Measurements from ENCODE around the gene SPOCK2. TPM values are rescaled to one million over a fixed set of nuclear protein-coding genes. Genes with fewer than 3 reads are reported as not detected.

Gene SPOCK2
- total and polyA plus RNA-seq, 8 donors = 4.5 to 107 (median 8.7) TPM

- Histone ChIP-seq H3K36me3 (peaks cover 0 to 6% of the 10 kb centered on the region in 2 donors), H3K4me3 (no peak overlapping the region), H3K27me3 (peaks cover 21 to 43% of the 10 kb centered on the region in 2 donors), H3K9me3 (no peaks in the 10 kb centered on the region), H3K4me1 (peaks cover 17 to 30% of the 10 kb centered on the region in 2 donors), H3K27ac (peak overlapping the region in 1 of 2 donors; percentile 55)
- intact Hi-C loops (cut with DNase I) = no loop called here
- ATAC-seq (no peak), DNase-seq (no peak)
- no peak for TF ChIP-seq CTCF (IDR thresholded peaks at IDR 0.05)
Measured at GRCh38 chr10:72089618-72090017, 1.3 kb upstream of the SPOCK2 start.

- TF ChIP-seq CTCF (IDR thresholded peaks at IDR 0.05) = no peak
- H3K27me3 ChIP-seq = peaks cover 21 to 43% of the 10 kb centered on the region in 2 donors
- H3K4me1 ChIP-seq = peaks cover 17 to 30% of the 10 kb centered on the region in 2 donors
- DNase-seq (peak in 1 of 4 donors; percentile 61), ATAC-seq (peak; percentile 40)
- H3K36me3 ChIP-seq = peaks cover 0 to 6% of the 10 kb centered on the region in 2 donors
- peak overlapping the region; percentile 55 to 59 for H3K27ac ChIP-seq
- intact Hi-C loops (cut with DNase I) = no loop called here
- no peaks in the 10 kb centered on the region for H3K9me3 ChIP-seq
- peak overlapping the region in 1 of 2 donors; percentile 49 for H3K4me3 ChIP-seq
Measured at GRCh38 chr10:72088889-72089575, 681 bp upstream of the SPOCK2 start.

DNA sequence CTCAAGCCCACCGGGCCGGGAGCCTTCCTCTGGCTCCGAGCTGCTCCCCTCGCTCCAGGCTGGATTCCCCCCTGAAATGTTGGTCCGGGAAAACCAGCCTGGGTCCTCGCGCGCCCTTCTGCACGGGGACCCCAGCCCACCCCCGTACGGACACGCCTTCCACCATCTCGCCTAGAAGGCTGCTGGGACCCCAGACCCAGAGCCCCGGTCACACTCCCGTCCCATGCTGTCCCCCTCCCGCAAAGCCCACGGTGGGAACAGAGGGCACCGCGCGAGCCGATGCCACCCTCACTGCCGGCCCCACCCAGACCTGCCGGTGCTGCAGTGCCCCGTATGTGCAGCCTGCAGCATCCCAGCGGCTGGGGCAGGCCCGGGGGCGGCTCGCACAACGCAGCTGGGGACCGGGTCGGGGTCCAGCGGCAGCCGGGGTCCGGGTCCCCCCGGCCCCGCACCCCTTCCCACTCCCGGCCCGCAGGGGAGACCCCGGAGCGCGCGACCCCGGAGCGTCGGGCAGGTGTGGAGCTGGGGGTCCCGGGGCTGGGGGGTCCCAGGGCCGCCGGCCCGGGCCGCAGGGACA is 871 bp downstream of the SPOCK2 start:
- TF ChIP-seq CTCF (IDR thresholded peaks at IDR 0.05) = no peak
- Histone ChIP-seq H3K27me3 (peaks cover 21 to 43% of the 10 kb centered on the region in 2 donors), H3K36me3 (no peaks in the 10 kb centered on the region), H3K9me3 (no peaks in the 10 kb centered on the region), H3K4me3 (peak overlapping the region; percentile 33 to 49), H3K4me1 (peaks cover 17 to 30% of the 10 kb centered on the region in 2 donors), H3K27ac (peak overlapping the region; percentile 59 to 78)
- peak; percentile 47 for ATAC-seq
- DNase-seq = no peak
- intact Hi-C loops (cut with DNase I) = no loop called here

- peaks cover 17 to 30% of the 10 kb centered on the region in 2 donors for H3K4me1 ChIP-seq
- intact Hi-C loops (cut with DNase I) = no loop called here
- H3K36me3 ChIP-seq = no peaks in the 10 kb centered on the region
- H3K9me3 ChIP-seq = no peaks in the 10 kb centered on the region
- no peak for TF ChIP-seq CTCF (IDR thresholded peaks at IDR 0.05)
- H3K27ac ChIP-seq = peak overlapping the region; percentile 59 to 78
- peak overlapping the region; percentile 33 to 49 for H3K4me3 ChIP-seq
- DNase-seq = peak in 2 of 4 donors; percentile 55 to 89
- ATAC-seq = peak; percentile 31
- peaks cover 21 to 43% of the 10 kb centered on the region in 2 donors for H3K27me3 ChIP-seq
Measured at GRCh38 chr10:72086466-72087391, 1.6 kb downstream of the SPOCK2 start.

Measured in left lung (tissue), 10 donors.